GM12878 (cell line): ENCODE data around the gene PTPRN2. TPM values are rescaled to one million over a fixed set of nuclear protein-coding genes. Genes with fewer than 3 reads are reported as not detected.

Experiments
- ATAC-seq: fragments of 200-7000 bp; cut with Tn5 transposase; 3 replicates; pipeline ENCODE4 v1.9.1; 2020; ENCODE audit warnings: mild to moderate bottlenecking, moderate library complexity
- BruUV-seq: library from RNA; stranded (reverse); fragments of 400-500 nt; replicated peaks from 2 replicates; lab custom pipeline; 2021; lab: Mats Ljungman, UMichigan
- CTCF ChIA-PET: fragments of 300-600 bp; sonication (Branson Sonifier 250); formaldehyde crosslinking; extraction: SDS; loops from one replicate; lab custom pipeline; 2021; ENCODE audit warnings: inconsistent platforms; lab: Yijun Ruan, JAX
- POLR2A ChIA-PET: fragments of 350-600 bp; formaldehyde crosslinking; extraction: SDS; loops from one replicate; lab custom pipeline; 2021; ENCODE audit warnings: inconsistent platforms; lab: Charles Lee
- RAD21 ChIA-PET: fragments of 300-600 bp; sonication (Branson Sonifier 250); formaldehyde crosslinking; loops from one replicate; lab custom pipeline; 2023; ENCODE audit warnings: antibody characterized with exemption; ENCODE audit not compliant: unreplicated experiment; lab: Charles Lee
- SMC1A ChIA-PET: fragments of 300-600 bp; sonication (Branson Sonifier 250); formaldehyde crosslinking; loops from one replicate; lab custom pipeline; 2023; ENCODE audit not compliant: unreplicated experiment, uncharacterized antibody; lab: Charles Lee
- DNase-seq: peaks from one replicate; pipeline ENCODE4 v3.0.0-alpha.2; 2011; ENCODE audit warnings: low read depth, low spot score
- FAIRE-seq: peaks from 3 replicates; lab custom pipeline; 2011; peaks lifted over from hg19 to GRCh38; lab: Jason Lieb, UNC
- H2AFZ ChIP-seq: 2 replicates; pipeline ENCODE4 v1.6.0; 2011; ENCODE audit warnings: low read depth, low read length, control low read depth; ENCODE audit not compliant: control insufficient read depth
- H3K27ac ChIP-seq: 2 replicates; pipeline ENCODE4 v1.5.1; 2011; ENCODE audit warnings: control low read depth; ENCODE audit not compliant: control insufficient read depth, insufficient read depth
- H3K27me3 ChIP-seq, 2 experiments: replicated peaks in 1 of 2; 2 replicates each; pipeline versions ENCODE4 v1.6.0 to v1.6.1; 2011; ENCODE audit warnings: low read length in 1 of 2; ENCODE audit not compliant: control insufficient read depth in 2 of 2, insufficient read depth in 2 of 2
- H3K36me3 ChIP-seq, 2 experiments: 2 replicates each; pipeline ENCODE4 v1.5.1; 2011; ENCODE audit warnings: low read length in 1 of 2; ENCODE audit not compliant: control insufficient read depth in 2 of 2, insufficient read depth in 2 of 2
- H3K4me1 ChIP-seq: 2 replicates; pipeline ENCODE4 v1.6.1; 2011; ENCODE audit warnings: mild to moderate bottlenecking, low read length, moderate library complexity, mixed read lengths; ENCODE audit not compliant: control insufficient read depth, insufficient read depth
- H3K4me2 ChIP-seq: 2 replicates; pipeline ENCODE4 v1.6.0; 2011; ENCODE audit warnings: control low read depth; ENCODE audit not compliant: control insufficient read depth, insufficient read depth
- H3K4me3 ChIP-seq: fragments of 200-600 bp; sonication (generic); 2 replicates; pipeline ENCODE4 v1.5.1; 2016
- H3K79me2 ChIP-seq: 2 replicates; pipeline ENCODE4 v1.6.0; 2011; ENCODE audit warnings: low read length; ENCODE audit not compliant: control insufficient read depth, insufficient read depth
- H3K9ac ChIP-seq: 2 replicates; pipeline ENCODE4 v1.8.0; 2011; ENCODE audit warnings: low read length, control low read depth, mixed read lengths; ENCODE audit not compliant: control insufficient read depth, insufficient read depth
- H3K9me3 ChIP-seq: replicated peaks from 3 replicates; pipeline ENCODE4 v1.5.1; 2011; ENCODE audit warnings: mild to moderate bottlenecking, low read length; ENCODE audit not compliant: control insufficient read depth, insufficient read depth
- H4K20me1 ChIP-seq: 2 replicates; pipeline ENCODE4 v1.6.0; 2011; ENCODE audit not compliant: control insufficient read depth, insufficient read depth
- ATF2 ChIP-seq: IDR thresholded peaks from 2 replicates; pipeline ENCODE4 v1.6.1; 2012; ENCODE audit warnings: low read length, inconsistent platforms
- ATF7 ChIP-seq: fragments of 450-650 bp; IDR thresholded peaks from 2 replicates; pipeline ENCODE4 v1.6.1; 2016; ENCODE audit warnings: low read depth, mild to moderate bottlenecking
- BCLAF1 ChIP-seq: fragments of 450-650 bp; IDR thresholded peaks from 2 replicates; pipeline ENCODE4 v1.6.1; 2017; ENCODE audit warnings: antibody characterized with exemption, mild to moderate bottlenecking, moderate library complexity
- BRCA1 ChIP-seq: IDR thresholded peaks from 2 replicates; pipeline ENCODE4 v1.6.1; 2011; ENCODE audit warnings: low read depth, low read length, improper control_type of control experiment
- CBX5 ChIP-seq: sonication (generic); IDR thresholded peaks from 2 replicates; pipeline ENCODE4 v1.6.1; 2016; ENCODE audit warnings: low read depth, moderate library complexity, mild to moderate bottlenecking, inconsistent platforms
- HCFC1 ChIP-seq: fragments of 150-350 bp; IDR thresholded peaks from 2 replicates; pipeline ENCODE4 v1.6.1; 2014; ENCODE audit warnings: low read length
- KDM1A ChIP-seq: fragments of 200-600 bp; sonication (generic); IDR thresholded peaks from 2 replicates; pipeline ENCODE4 v1.6.1; 2016; ENCODE audit warnings: borderline replicate concordance
- PRDM15 ChIP-seq: fragments of 450-650 bp; formaldehyde crosslinking; IDR thresholded peaks from 2 replicates; pipeline ENCODE4 v1.4.0; 2020; ENCODE audit warnings: mild to moderate bottlenecking, moderate library complexity
- SREBF1 ChIP-seq: IDR thresholded peaks from 2 replicates; pipeline ENCODE4 v1.6.1; 2012; ENCODE audit warnings: mild to moderate bottlenecking, low read length
- ZBTB11 ChIP-seq: fragments of 450-650 bp; formaldehyde crosslinking; IDR thresholded peaks from 2 replicates; pipeline ENCODE4 v1.5.0; 2022; ENCODE audit warnings: mild to moderate bottlenecking, missing genetic modification characterization
- WGBS: methylation state at CpG from one replicate; pipeline ENCODE4 v1.1.6; 2016; ENCODE audit warnings: low lambda C conversion rate; ENCODE audit not compliant: insufficient replicate concordance, insufficient coverage; ENCODE audit errors: missing lambda C conversion rate; 5-methylcytosine and 5-hydroxymethylcytosine counted together
- in situ Hi-C: fragments of 300-500 bp; cut with MboI; formaldehyde crosslinking; loops from 9 replicates; pipeline ENCODE4 v1.14.3; 2018; ENCODE audit warnings: mixed read lengths
- intact Hi-C: fragments of 100-400 bp; cut with micrococcal nuclease; formaldehyde crosslinking; loops from one replicate; pipeline ENCODE4 v1.14.2; 2022; ENCODE audit not compliant: unreplicated experiment
- polyA plus RNA-seq, 11 experiments: library from polyadenylated mRNA; depleted of rRNA in 4 of 11; unstranded in 6 of 11; stranded (reverse) in 5 of 11; fragments of >200 nt; fragmentation: Nextera tagmentation in 4 of 11; fragmentation: Illumina TruSeq in 1 of 11; extraction: Ambion mirVana in 4 of 11; extraction: Trizol in 1 of 11; gene quantifications; 1 replicate in 1 of 11; 2 replicates in 10 of 11; pipeline versions ENCODE4 v1.2.1 to v1.2.3, GENCODE V29; 2011 to 2016; ENCODE audit warnings: inconsistent platforms in 2 of 11, missing spikeins in 2 of 11, low read depth in 1 of 11
- total RNA-seq, 4 experiments: library from RNA; depleted of rRNA in 3 of 4; stranded (reverse); fragments of >200 nt in 3 of 4; fragmentation: Illumina TruSeq in 1 of 4; extraction: Trizol in 1 of 4; gene quantifications; 2 replicates each; pipeline versions ENCODE4 v1.2.1 to v1.2.3, GENCODE V29; 2013 to 2021

Gene PTPRN2
- total and polyA plus RNA-seq, 10 of the 15 experiments (the other 5 are each of a cell fraction or from before 2014, with no cell fraction given) = 5.4 TPM; not detected in 9

GRCh38 chr7:157820796-157821195 is 766.8 kb downstream of the PTPRN2 start:
- FAIRE-seq = no peak
- CTCF ChIA-PET = no interaction called here
- in situ Hi-C loops (no loop called here), intact Hi-C loops (no loop called here)
- Histone ChIP-seq H3K9me3 (no peaks in the 10 kb centered on the region; the same call in 2 of the 3 replicates), H3K36me3 (no peaks in the 10 kb centered on the region; a peak in 1 of 4 replicates), H3K27me3 (no peaks in the 10 kb centered on the region), H3K4me1 (no peaks in the 10 kb centered on the region), H2AFZ (no peak overlapping the region), H3K4me2 (no peak overlapping the region), H4K20me1 (no peaks in the 10 kb centered on the region), H3K27ac (no peak overlapping the region), H3K9ac (no peak overlapping the region), H3K79me2 (no peaks in the 10 kb centered on the region), H3K4me3 (no peak overlapping the region)
- RAD21 ChIA-PET = no interaction called here
- 34% methylated on average over 4 of the region's 4 CpGs for WGBS
- no peak for ATAC-seq
- SMC1A ChIA-PET = no interaction called here
- DNase-seq = no peak
- POLR2A ChIA-PET = no interaction called here
- BruUV-seq = no TSS peak
- TF ChIP-seq ATF2 = no peak
- no peak for TF ChIP-seq CBX5
- no peak for TF ChIP-seq SREBF1
- TF ChIP-seq HCFC1 = no peak
- TF ChIP-seq BRCA1 = no peak
- no peak for TF ChIP-seq PRDM15 (CRISPR knock-in tag)
- no peak for TF ChIP-seq ATF7
- TF ChIP-seq ZBTB11 = no peak
- no peak for TF ChIP-seq KDM1A
- TF ChIP-seq BCLAF1 = no peak
